Activated CD4-positive, alpha-beta T cell treated with anti-CD3 and anti-CD28 coated beads for 1 hour (primary cell): ENCODE data around the gene CLDN16.

Source experiments
- DNase-seq: peaks from one replicate; pipeline ENCODE4 v3.0.0-alpha.2; 2020

The CLDN16 gene

GRCh38 chr3:190381441-190381840, 6.5 kb upstream of the CLDN16 start:
- DNase-seq = no peak

- DNase-seq = no peak
Measured at GRCh38 chr3:190382082-190382481, 5.9 kb upstream of the CLDN16 start.

- no peak for DNase-seq
Measured at GRCh38 chr3:190384309-190384756, 3.6 kb upstream of the CLDN16 start.

- no peak for DNase-seq
Measured at GRCh38 chr3:190385731-190386688, 2.0 kb upstream of the CLDN16 start.

DNA sequence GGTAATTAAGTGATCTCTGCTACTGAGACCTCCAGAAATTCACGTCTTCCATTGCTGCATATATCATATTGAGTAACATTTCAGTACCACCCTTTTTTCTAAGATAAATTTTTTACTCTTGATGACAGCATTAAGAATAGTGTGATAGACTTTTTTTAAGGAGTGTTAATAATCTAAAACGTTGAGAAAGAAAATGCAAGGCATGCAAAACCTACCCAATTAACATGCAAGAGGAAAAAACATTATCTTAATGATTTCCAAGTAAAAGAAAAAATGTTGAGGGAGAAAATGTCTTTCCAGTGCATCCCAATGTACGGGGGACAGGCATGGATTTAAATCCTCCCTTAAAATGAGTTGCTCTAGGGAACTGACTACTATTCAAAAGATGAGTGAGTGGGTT, 740 bp downstream of the CLDN16 start:
- DNase-seq = no peak

DNA sequence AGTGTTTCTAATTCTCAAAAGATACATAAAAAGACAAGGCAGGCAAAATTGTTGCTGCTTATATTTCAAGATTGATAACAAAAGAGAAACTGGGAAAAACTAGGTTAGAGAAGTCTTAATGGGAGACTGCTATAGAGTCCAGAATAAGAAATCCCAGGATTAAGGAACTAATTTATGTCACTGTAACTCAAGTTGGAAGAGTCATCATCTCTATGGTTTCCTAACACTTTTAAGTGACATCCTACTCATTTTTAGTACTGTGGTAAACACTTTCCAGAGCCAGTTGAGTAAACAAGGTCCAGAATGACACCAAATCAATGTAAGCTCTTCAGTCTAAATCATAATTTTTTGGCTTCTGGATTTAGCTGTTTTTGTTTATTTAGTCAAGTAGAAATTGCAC, 8.0 kb downstream of the CLDN16 start:
- no peak for DNase-seq

DNA sequence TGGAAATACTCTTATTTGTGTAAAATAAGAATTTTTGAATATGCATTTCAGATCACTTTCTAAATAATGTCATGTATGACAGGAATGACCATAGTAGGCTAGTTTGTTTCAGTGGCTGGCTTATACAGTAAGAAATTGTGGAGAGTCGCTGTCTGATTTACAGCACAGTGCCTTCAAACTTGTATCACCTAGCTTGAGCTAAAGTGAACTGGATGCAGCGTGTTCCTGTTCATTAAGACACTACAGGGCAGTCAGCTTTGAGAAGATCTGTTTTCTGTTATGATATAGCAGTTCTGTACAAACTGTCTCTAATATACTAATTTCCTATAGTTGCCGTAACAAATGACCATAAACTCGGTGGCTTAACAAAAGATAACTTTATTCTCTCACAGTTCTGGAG, 9.9 kb downstream of the CLDN16 start:
- DNase-seq = no peak

- DNase-seq = no peak
Measured at GRCh38 chr3:190399677-190400076, 11.7 kb downstream of the CLDN16 start.

GRCh38 chr3:190401963-190402362, 14.0 kb downstream of the CLDN16 start:
- no peak for DNase-seq

DNA sequence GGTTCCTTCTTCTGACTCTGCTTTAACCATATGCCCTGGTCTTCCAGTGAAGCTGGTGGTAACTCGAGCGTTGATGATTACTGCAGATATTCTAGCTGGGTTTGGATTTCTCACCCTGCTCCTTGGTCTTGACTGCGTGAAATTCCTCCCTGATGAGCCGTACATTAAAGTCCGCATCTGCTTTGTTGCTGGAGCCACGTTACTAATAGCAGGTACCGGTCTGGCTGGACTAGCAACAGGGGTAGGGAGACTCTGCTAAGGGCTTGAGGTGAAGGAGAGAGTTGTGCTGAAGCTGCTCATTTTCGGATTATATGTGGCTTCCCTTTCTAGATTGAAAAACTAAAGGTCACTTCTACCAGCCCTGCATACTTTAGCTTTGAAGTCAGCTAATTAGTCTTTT, 16.8 kb downstream of the CLDN16 start:
- DNase-seq = no peak

GRCh38 chr3:190414297-190414696, 26.3 kb downstream of the CLDN16 start:
- no peak for DNase-seq

DNA sequence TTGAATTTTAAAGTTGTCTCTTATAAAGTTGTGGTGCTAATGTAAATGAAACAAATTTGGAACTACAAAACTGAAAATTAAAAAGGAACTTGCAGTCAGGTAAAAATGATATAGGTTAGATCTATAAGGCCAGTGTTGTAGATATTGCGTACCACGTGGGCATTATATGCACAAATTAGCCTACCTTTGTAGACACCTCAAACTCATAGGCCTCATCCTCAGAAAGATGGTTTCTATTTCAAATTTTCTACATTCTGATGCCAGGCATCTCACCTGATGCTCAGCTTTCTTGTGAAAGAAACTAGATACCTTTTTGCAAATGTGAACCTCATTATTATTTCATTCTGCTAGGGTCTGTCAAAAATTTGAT, 36.1 kb downstream of the CLDN16 start:
- DNase-seq = no peak

DNA sequence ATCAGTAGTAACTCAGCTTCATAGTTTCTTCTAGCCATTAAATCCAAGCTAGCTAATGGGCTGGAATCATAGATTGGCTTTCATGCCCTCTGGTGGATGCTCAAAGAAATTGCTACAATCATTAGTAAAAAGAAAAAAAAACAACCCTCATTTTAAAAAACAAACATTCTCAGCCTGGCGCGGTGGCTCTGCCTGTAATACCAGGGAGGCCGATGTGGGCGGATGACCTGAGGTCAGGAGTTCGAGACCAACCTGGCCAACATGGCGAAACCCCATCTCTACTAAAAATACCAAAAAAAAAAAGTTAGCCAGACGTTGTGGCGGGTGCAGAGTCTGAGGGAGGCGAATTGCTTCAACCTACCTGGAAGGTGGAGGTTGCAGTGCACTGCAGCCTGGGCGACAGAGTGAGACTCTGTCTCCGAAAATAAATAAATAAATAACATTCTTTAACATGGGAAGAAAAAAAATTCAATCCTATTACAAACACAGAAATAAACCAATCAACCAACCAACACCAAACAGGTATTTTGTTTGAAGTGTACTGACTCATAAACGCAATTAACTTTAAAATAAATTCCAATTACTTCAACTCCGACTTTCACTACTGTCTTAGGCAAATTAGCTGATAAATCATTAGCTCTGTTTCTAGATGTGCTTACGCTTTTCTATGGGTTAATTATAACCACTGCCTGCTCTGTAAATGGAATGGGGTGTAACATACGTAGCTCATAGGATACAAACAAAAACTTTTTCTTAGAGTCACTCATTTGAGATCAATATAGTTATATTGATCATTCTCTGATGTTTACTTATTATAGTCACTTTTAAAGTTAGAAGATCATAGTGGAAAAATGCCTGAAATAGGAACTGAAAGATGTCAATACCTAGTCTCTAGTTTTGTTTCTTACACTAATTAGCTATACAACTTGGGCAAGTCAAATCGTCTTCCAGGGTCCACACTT, 36.8 kb downstream of the CLDN16 start:
- DNase-seq = no peak

- DNase-seq = no peak
Measured at GRCh38 chr3:190425833-190426232, 37.9 kb downstream of the CLDN16 start.

DNA sequence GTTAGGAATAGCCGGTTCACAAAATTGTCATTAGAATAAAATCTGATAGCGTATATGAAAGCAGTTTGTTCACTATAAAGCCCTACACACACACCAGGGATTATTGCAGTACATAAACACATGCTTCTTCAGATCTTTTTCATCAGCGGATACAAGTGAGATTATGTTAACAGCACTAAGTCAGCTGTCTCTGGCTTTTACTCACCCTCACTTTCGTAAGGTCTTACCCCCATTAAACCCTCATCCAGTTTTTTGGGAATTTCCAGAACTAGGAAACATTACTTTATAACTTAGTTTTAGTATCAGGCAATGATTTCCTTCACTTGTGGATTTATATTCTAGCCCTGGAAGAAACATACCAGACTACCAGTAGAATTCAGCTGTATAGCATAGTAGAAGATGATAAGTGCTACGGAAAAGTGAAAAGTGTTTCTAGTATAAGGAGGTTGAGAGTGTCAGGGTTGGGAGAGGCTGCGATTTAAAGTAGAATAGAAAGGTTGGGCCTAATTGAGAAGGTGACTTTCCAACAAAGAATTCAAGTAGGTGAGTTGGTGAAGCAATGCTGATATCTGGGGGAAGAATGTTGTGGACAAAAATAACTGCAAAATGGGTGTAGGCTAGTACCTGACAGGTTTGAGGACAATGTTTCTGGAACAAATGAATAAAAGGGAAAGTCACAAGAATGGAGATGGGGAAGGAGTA, 39.0 kb downstream of the CLDN16 start:
- DNase-seq = no peak

DNA sequence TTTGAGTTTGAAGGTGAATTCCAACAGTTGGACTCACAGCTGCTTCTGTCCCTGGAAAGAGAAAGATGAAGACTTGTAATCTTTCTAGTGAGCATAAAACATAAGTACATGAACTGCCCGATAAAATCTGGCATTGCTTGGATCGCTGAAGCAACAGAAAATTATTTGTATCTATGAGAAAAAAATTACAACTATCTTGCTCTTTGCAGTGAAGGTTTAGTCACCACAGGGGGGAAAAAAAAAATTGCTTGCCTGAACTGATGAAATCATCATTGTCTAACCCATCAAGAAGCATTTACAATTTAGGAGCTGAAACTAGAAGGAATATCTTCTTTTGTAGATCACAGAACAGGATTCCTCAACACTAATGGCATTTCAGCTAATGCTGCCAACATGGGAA, 41.7 kb downstream of the CLDN16 start:
- no peak for DNase-seq

DNA sequence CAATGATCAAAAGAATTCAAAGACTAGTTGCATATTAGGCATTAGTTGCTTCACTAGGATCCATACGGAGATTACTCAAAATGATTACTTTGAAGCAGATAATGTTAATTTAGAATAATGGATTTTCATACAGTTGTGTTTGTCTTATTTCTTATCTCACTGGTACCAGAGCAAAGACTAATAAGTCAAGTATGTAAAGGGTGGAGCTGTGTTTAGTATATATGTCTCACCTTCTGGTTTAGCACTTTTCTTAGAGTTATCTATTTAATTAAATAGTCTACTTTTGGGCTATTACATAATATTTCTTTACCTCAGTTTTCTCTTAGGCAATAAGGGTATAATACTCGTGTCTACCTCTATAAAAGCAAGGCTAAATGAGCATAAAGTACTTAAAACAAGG, 42.9 kb downstream of the CLDN16 start:
- no peak for DNase-seq

GRCh38 chr3:190432216-190432615, 44.3 kb downstream of the CLDN16 start:
- no peak for DNase-seq

GRCh38 chr3:190433626-190434025, 45.7 kb downstream of the CLDN16 start:
- DNase-seq = no peak

GRCh38 chr3:190435618-190436017, 47.7 kb downstream of the CLDN16 start:
- DNase-seq = no peak

- no peak for DNase-seq
Measured at GRCh38 chr3:190436331-190436730, 48.4 kb downstream of the CLDN16 start.

DNA sequence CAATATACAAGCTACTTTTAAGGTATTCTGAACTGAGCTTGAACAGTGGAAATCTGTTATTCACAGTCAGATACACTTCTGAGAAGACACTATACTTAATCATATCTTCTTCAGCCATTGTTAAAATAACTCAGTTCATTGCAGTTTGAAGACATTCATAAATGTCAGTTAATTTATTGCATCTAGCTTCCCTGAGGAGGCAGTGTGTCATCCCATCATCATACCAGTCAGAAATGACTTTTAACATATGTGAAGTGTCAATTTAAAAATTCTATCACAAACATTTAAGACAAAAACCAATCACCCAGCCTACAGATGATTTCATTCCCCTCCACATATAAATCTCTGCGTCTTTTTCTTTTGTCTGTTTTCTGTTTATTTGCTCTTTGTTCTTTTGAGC, 54.3 kb downstream of the CLDN16 start:
- DNase-seq = no peak

DNA sequence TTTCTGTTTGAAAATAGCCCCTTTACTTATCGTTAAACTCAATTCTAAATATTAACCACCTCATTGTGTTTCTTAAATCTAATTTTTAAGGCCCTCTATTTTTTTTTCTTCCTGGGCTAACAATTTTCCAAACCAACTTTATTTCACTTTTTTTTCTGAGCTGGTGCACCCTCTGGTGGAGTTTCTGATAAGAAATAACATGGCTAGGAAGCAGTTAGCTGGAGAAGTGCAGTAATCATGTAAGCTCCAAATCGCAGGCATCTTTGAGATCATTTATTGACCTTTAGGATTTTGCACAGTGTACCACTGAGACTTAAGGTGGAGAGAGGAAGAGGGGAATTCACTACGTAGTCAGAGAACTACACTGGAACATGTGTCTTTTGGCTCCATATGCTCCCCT, 55.3 kb downstream of the CLDN16 start:
- no peak for DNase-seq
